Astrocyte of the spinal cord (primary cell): Measurements from ENCODE around the gene FBN2.

Experiments used
- DNase-seq: peaks from one replicate; pipeline ENCODE4 v3.0.0; 2011; ENCODE audit warnings: low read depth, low spot score
- H3K4me3 ChIP-seq: 2 replicates; pipeline ENCODE4 v1.5.1; 2011; ENCODE audit warnings: low read depth, mild to moderate bottlenecking, low read length, moderate library complexity
- in situ Hi-C: cut with HindIII; loops from 2 replicates; pipeline ENCODE4 v1.10.0; 2017; ENCODE audit warnings: low sequenced_read_pairs
- TF ChIP-seq, protein P1 (sequence below): IDR thresholded peaks from 2 replicates; pipeline ENCODE4 v1.5.1; 2012; ENCODE audit warnings: low read depth, mild to moderate bottlenecking, low read length, inconsistent platforms

FBN2 gene

DNA sequence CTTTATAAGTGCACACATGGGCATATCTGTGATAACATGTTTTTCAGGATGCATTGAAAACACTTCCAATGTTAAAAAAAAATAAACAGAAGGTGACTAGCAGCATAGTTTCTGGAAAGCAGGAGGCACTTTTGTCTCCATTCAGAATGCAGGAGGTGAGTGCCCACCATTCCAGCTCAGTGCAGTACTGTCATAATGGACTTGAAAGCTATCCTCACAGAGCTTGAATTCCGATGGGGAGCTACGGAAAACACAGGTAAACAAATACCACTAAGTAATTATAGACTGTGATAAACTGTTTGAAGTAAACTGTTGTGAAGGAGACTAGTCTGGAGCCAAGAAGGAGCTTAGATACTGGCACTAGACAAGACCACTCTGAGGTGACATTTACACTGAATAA lies 9.9 kb downstream of the FBN2 start:
- no peak overlapping the region for H3K4me3 ChIP-seq
- DNase-seq, result no peak
- TF ChIP-seq, protein P1, sequence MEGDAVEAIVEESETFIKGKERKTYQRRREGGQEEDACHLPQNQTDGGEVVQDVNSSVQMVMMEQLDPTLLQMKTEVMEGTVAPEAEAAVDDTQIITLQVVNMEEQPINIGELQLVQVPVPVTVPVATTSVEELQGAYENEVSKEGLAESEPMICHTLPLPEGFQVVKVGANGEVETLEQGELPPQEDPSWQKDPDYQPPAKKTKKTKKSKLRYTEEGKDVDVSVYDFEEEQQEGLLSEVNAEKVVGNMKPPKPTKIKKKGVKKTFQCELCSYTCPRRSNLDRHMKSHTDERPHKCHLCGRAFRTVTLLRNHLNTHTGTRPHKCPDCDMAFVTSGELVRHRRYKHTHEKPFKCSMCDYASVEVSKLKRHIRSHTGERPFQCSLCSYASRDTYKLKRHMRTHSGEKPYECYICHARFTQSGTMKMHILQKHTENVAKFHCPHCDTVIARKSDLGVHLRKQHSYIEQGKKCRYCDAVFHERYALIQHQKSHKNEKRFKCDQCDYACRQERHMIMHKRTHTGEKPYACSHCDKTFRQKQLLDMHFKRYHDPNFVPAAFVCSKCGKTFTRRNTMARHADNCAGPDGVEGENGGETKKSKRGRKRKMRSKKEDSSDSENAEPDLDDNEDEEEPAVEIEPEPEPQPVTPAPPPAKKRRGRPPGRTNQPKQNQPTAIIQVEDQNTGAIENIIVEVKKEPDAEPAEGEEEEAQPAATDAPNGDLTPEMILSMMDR, result no peak
- in situ Hi-C loops, result no loop called here

DNA sequence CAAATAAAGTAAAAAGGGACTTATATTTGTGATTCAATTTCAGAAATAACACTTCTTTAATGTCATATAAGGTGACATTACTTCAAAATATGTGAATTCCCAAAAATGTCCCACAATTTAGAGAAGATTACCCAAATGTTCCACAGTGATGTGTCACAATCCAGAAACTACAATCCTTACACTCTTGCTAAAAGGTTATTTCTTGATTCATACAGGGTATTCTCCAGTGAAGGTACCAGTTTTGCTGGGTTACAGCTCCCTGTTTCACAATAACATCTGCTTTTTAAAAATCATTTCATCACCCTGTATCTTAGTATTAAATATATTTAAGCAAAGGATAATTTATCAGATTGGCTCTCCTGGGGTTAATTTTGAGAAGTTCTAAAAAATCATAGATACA lies 11.0 kb downstream of the FBN2 start:
- no peak overlapping the region for H3K4me3 ChIP-seq
- no peak for DNase-seq
- TF ChIP-seq, protein P1, result no peak
- in situ Hi-C loops, result no loop called here

DNA sequence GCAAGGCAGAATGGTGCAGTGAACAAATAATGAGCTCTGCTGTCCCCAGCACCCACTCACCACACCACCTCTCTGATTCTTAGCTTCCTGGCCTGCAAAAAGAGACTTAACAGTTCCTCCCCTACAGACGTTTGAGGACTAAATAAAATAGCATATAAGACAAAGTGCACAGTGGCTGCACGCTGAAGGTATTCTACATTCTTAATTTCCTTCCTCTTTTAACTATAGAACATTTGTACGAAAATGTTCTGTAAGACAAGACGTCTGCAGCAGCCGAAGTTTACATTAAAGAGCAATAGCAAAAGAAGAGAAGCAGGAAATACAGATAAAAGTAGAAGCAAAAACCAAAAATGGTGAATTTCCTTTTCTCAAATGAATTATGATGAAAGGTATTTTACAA lies 15.7 kb downstream of the FBN2 start:
- no peak for DNase-seq
- in situ Hi-C loops, result no loop called here
- TF ChIP-seq, protein P1, result no peak
- no peak overlapping the region for H3K4me3 ChIP-seq

DNA sequence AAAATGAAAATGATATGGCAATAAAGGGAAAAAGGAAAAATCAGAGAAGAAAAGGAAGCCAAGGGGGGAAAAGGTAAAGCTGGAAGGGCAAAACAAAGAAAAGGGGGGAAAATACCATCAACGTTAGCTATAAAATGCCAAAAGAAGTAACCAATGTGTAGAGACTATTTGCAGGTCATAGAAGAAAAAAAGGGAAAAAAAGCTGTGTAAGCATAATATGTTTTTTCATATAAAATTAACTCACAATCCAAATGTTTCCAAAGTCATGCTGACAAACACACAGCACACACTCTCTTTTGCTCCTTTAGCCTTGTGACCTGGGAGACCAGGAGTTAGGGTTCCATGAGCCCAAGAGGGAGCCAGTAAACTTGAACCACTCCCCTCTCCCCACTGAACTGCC lies 18.2 kb downstream of the FBN2 start:
- in situ Hi-C loops, result no loop called here
- H3K4me3 ChIP-seq, result no peak overlapping the region

DNA sequence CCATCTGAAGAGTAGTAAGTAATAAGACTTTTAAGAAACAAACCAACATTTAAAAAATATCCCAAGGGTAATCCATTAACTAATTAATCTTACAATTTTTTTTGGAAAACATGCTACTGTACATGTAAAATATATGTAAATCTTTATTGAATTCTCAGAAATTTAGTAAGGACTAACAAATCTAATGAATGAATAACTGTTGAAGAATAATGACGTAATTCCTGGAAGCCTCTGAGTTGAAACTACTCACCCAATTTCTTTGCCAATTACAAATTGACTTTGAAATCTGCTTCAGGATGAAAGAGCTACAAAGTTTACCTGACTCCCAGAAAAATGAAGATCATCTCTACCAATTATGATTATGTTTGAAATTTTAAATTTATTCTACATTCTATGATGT lies 21.1 kb downstream of the FBN2 start:
- DNase-seq, result no peak
- in situ Hi-C loops, result no loop called here
- no peak overlapping the region for H3K4me3 ChIP-seq
- TF ChIP-seq, protein P1, result no peak

More for the DNA sequence above, 18.2 kb downstream of the FBN2 start:
- DNase-seq, result no peak
- TF ChIP-seq, protein P1, result no peak

DNA sequence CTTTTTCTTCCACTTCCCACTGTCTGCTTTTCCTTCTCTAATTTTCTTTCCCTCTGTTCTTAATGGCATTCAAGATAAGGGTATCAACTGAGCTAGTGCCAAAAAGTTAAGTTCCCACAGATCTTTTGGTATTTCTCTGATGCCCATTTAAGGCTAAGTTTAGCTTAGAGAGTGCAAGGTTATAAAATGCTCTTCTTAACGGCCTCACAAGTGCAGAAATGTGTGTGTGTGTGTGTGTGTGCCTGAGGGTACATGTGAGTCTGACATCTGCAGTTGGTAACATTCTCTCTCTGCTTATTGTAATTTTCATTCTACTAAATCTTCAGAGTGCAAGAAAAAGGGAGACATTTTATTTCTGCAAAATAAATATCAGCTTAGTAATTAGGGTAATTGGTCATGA lies 24.2 kb downstream of the FBN2 start:
- in situ Hi-C loops, result no loop called here
- TF ChIP-seq, protein P1, result no peak
- DNase-seq, result no peak
- H3K4me3 ChIP-seq, result no peak overlapping the region

DNA sequence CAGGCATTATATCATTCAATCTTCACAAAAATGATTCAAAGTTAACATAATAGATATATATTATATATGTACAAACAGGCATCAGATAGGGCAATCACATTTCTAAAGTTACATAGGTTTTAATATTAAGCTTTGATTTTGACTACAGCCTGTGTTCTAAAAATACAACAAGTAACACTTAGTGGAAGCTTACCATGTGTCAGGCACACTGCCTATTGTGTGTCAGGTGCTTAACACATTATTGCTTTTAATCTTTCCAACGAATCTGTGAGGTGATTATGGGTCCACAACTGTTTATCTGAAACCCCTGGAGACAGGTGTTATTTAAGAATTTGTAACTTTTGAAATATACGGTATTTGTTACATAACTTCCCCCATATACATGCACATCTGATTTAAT lies 25.2 kb downstream of the FBN2 start:
- in situ Hi-C loops, result no loop called here
- DNase-seq, result no peak
- TF ChIP-seq, protein P1, result no peak
- H3K4me3 ChIP-seq, result no peak overlapping the region
